ENCODE measurements around the gene C1QTNF1. TPM values are rescaled to one million over a fixed set of nuclear protein-coding genes. Genes with fewer than 3 reads are reported as not detected.

The C1QTNF1 gene
- total and polyA plus RNA-seq, 2 donors (not counting 3 experiments of a cell fraction or from before 2014, with no cell fraction given), result 2.5 to 4.0 TPM

- DNase-seq (ENCODE audit: low read depth, low spot score) (no peak), FAIRE-seq (no peak)
- BruUV-seq (replicated peaks), result no TSS peak
- H4K20me1 ChIP-seq (replicated peaks; ENCODE audit: control insufficient read depth, extremely low read depth, insufficient read depth, low read length), result no peaks in the 10 kb centered on the region
- ChIA-PET CTCF (interaction anchor here (1.7 kb wide), 1 partner anchor 9 kb away, joined by 4 read pairs; no protein-coding TSS in a partner anchor), POLR2A (no interaction called here)
- peaks cover 2% of the 10 kb centered on the region for H3K4me1 ChIP-seq (ENCODE audit: control insufficient read depth, extremely low read depth, insufficient read depth, low read length)
- no peaks in the 10 kb centered on the region for H3K79me2 ChIP-seq (ENCODE audit: control insufficient read depth, insufficient read depth, low read length)
- no peaks in the 10 kb centered on the region for H3K36me3 ChIP-seq (ENCODE audit: control insufficient read depth in 2 of 2, extremely low read depth in 1 of 2, insufficient read depth in 2 of 2, low read length in 2 of 2)
- no peak overlapping the region for H3K4me2 ChIP-seq (ENCODE audit: insufficient read depth, low read length)
- no peak overlapping the region for H3K4me3 ChIP-seq (replicated peaks in 1 of 3; ENCODE audit: insufficient read depth in 1 of 3, low read depth in 1 of 3, low read length in 3 of 3)
- dilution Hi-C loops (cut with MboI; ENCODE audit: extremely low pct_ligation_motif_present, low sequenced_read_pairs) (no loop called here), intact Hi-C loops (cut with micrococcal nuclease) (no loop called here)
- H3K9ac ChIP-seq (replicated peaks; ENCODE audit: extremely low read depth, insufficient read depth, low read length), result no peak overlapping the region
- H3K27me3 ChIP-seq (ENCODE audit: control insufficient read depth in 2 of 2, insufficient read depth in 2 of 2, low read length in 2 of 2), result no peaks in the 10 kb centered on the region
- H2AFZ ChIP-seq (ENCODE audit: low read depth, low read length), result no peak overlapping the region
- H3K27ac ChIP-seq (ENCODE audit: insufficient read depth, low read depth, low read length), result no peak overlapping the region
- H3K9me3 ChIP-seq (replicated peaks; ENCODE audit: control insufficient read depth, insufficient read depth, low read length), result no peaks in the 10 kb centered on the region
- H3K9me1 ChIP-seq (replicated peaks; ENCODE audit: control insufficient read depth, extremely low read depth, insufficient read depth, low read length), result no peaks in the 10 kb centered on the region
- no peak for TF ChIP-seq CTCF (IDR thresholded peaks at IDR 0.05; ENCODE audit: extremely low read depth in 1 of 2, insufficient read depth in 1 of 2, low read depth in 1 of 2, low read length in 2 of 2)
- no peak for TF ChIP-seq MYC (IDR thresholded peaks at IDR 0.05; ENCODE audit: low read depth, low read length)
- no peak for TF ChIP-seq FOS (IDR thresholded peaks at IDR 0.05; ENCODE audit: borderline replicate concordance, insufficient read depth, low read length)
- no peak for TF ChIP-seq GATA2 (IDR thresholded peaks at IDR 0.05; ENCODE audit: insufficient read depth, insufficient read length, low read depth, low read length)
- TF ChIP-seq POLR2AphosphoS5 (IDR thresholded peaks at IDR 0.05; ENCODE audit: insufficient read depth, low read depth, low read length), result no peak
- no peak for TF ChIP-seq POLR2A (IDR thresholded peaks at IDR 0.05; ENCODE audit: low read depth, low read length)
- TF ChIP-seq, protein P1, sequence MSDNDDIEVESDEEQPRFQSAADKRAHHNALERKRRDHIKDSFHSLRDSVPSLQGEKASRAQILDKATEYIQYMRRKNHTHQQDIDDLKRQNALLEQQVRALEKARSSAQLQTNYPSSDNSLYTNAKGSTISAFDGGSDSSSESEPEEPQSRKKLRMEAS (IDR thresholded peaks at IDR 0.05; ENCODE audit: insufficient read depth, insufficient read length), result no peak
- TF ChIP-seq JUN (IDR thresholded peaks at IDR 0.05; ENCODE audit: borderline replicate concordance, insufficient read depth, insufficient read length, low read depth), result no peak
- TF ChIP-seq EZH2 (IDR thresholded peaks at IDR 0.05; ENCODE audit: borderline replicate concordance, low read depth, low read length, severe bottlenecking), result no peak
Measured at GRCh38 chr17:78980624-78980972, 43.4 kb upstream of the C1QTNF1 start.
